ENCODE measurements around the gene TRUB2.

TRUB2 gene

GRCh38 chr9:128344931-128345605 lies 22.8 kb upstream of the TRUB2 start:
- Histone ChIP-seq H3K4me3 (ENCODE audit: insufficient read depth in 1 of 2, low read depth in 1 of 2, low read length in 2 of 2) (no peak overlapping the region), H2AFZ (ENCODE audit: low read depth, low read length) (no peak overlapping the region), H3K27me3 (ENCODE audit: control insufficient read depth in 1 of 2, insufficient read depth in 1 of 2, low read length in 2 of 2) (no peaks in the 10 kb centered on the region), H4K8ac (ENCODE audit: low read length) (no peak overlapping the region), H3K79me1 (replicated peaks; ENCODE audit: low read length, poor library complexity, severe bottlenecking) (peaks cover 23% of the 10 kb centered on the region), H2BK15ac (ENCODE audit: low read depth, poor library complexity, severe bottlenecking) (no peak overlapping the region), H2BK5ac (ENCODE audit: low read depth, low read length, poor library complexity, severe bottlenecking) (no peak overlapping the region), H2AK5ac (ENCODE audit: low read length, severe bottlenecking) (no peak overlapping the region), H2BK120ac (ENCODE audit: low read depth, low read length) (no peak overlapping the region), H3K23ac (ENCODE audit: low read length in 2 of 2) (no peak overlapping the region), H4K91ac (ENCODE audit: low read length) (no peak overlapping the region), H3K36me3 (ENCODE audit: control insufficient read depth in 1 of 2, insufficient read depth in 2 of 2, low read depth in 1 of 2, low read length in 2 of 2) (peaks cover 64 to 70% of the 10 kb centered on the region in 2 experiments), H3K27ac (ENCODE audit: low read length, poor library complexity, severe bottlenecking) (no peak overlapping the region), H3K9ac (ENCODE audit: low read length) (no peak overlapping the region), H3K4me2 (ENCODE audit: low read length, poor library complexity, severe bottlenecking) (no peak overlapping the region), H3K9me3 (ENCODE audit: control insufficient read depth, low read length) (no peaks in the 10 kb centered on the region), H2BK12ac (ENCODE audit: low read length in 2 of 2) (no peak overlapping the region), H3K4ac (ENCODE audit: low read depth in 1 of 2, low read length in 2 of 2) (no peak overlapping the region), H3K18ac (ENCODE audit: low read depth in 1 of 2, low read length in 2 of 2) (no peak overlapping the region), H3K14ac (ENCODE audit: low read length in 2 of 2) (no peak overlapping the region), H3K4me1 (ENCODE audit: control insufficient read depth, insufficient read depth, low read depth, low read length) (peaks cover 6% of the 10 kb centered on the region)
- DNase-seq = no peak
- WGBS = 96% methylated on average over 25 of the region's 28 CpGs

GRCh38 chr9:128343855-128344254 lies 21.6 kb upstream of the TRUB2 start:
- no peak overlapping the region for H2BK15ac ChIP-seq (ENCODE audit: low read depth, poor library complexity, severe bottlenecking)
- no peak overlapping the region for H3K4ac ChIP-seq (ENCODE audit: low read depth in 1 of 2, low read length in 2 of 2)
- no peak overlapping the region for H3K4me2 ChIP-seq (ENCODE audit: low read length, poor library complexity, severe bottlenecking)
- no peak overlapping the region for H3K27ac ChIP-seq (ENCODE audit: low read length, poor library complexity, severe bottlenecking)
- H3K4me3 ChIP-seq (ENCODE audit: insufficient read depth in 1 of 2, low read depth in 1 of 2, low read length in 2 of 2) = no peak overlapping the region
- no peaks in the 10 kb centered on the region for H3K9me3 ChIP-seq (ENCODE audit: control insufficient read depth, low read length)
- no peaks in the 10 kb centered on the region for H3K27me3 ChIP-seq (ENCODE audit: control insufficient read depth in 1 of 2, insufficient read depth in 1 of 2, low read length in 2 of 2)
- H3K18ac ChIP-seq (ENCODE audit: low read depth in 1 of 2, low read length in 2 of 2) = no peak overlapping the region
- WGBS = 97% methylated on average over 4 of the region's 4 CpGs
- peaks cover 23% of the 10 kb centered on the region for H3K79me1 ChIP-seq (replicated peaks; ENCODE audit: low read length, poor library complexity, severe bottlenecking)
- no peak overlapping the region for H3K14ac ChIP-seq (ENCODE audit: low read length in 2 of 2)
- H2AFZ ChIP-seq (ENCODE audit: low read depth, low read length) = no peak overlapping the region
- DNase-seq = no peak
- H2BK5ac ChIP-seq (ENCODE audit: low read depth, low read length, poor library complexity, severe bottlenecking) = no peak overlapping the region
- no peak overlapping the region for H2AK5ac ChIP-seq (ENCODE audit: low read length, severe bottlenecking)
- no peak overlapping the region for H2BK12ac ChIP-seq (ENCODE audit: low read length in 2 of 2)
- H4K8ac ChIP-seq (ENCODE audit: low read length) = no peak overlapping the region
- no peak overlapping the region for H4K91ac ChIP-seq (ENCODE audit: low read length)
- H3K23ac ChIP-seq (ENCODE audit: low read length in 2 of 2) = no peak overlapping the region
- peaks cover 52 to 59% of the 10 kb centered on the region in 2 experiments for H3K36me3 ChIP-seq (ENCODE audit: control insufficient read depth in 1 of 2, insufficient read depth in 2 of 2, low read depth in 1 of 2, low read length in 2 of 2)
- H3K9ac ChIP-seq (ENCODE audit: low read length) = no peak overlapping the region
- H2BK120ac ChIP-seq (ENCODE audit: low read depth, low read length) = no peak overlapping the region
- peaks cover 6% of the 10 kb centered on the region for H3K4me1 ChIP-seq (ENCODE audit: control insufficient read depth, insufficient read depth, low read depth, low read length)

GRCh38 chr9:128342971-128343680 lies 20.9 kb upstream of the TRUB2 start:
- H4K91ac ChIP-seq (ENCODE audit: low read length) = no peak overlapping the region
- H2BK12ac ChIP-seq (ENCODE audit: low read length in 2 of 2) = no peak overlapping the region
- H2BK5ac ChIP-seq (ENCODE audit: low read depth, low read length, poor library complexity, severe bottlenecking) = no peak overlapping the region
- H3K27me3 ChIP-seq (ENCODE audit: control insufficient read depth in 1 of 2, insufficient read depth in 1 of 2, low read length in 2 of 2) = no peaks in the 10 kb centered on the region
- DNase-seq = no peak
- no peak overlapping the region for H3K14ac ChIP-seq (ENCODE audit: low read length in 2 of 2)
- H2BK120ac ChIP-seq (ENCODE audit: low read depth, low read length) = no peak overlapping the region
- 98% methylated on average over 8 of the region's 8 CpGs for WGBS
- H3K79me1 ChIP-seq (replicated peaks; ENCODE audit: low read length, poor library complexity, severe bottlenecking) = peaks cover 23% of the 10 kb centered on the region
- H3K9me3 ChIP-seq (ENCODE audit: control insufficient read depth, low read length) = no peaks in the 10 kb centered on the region
- peaks cover 45 to 52% of the 10 kb centered on the region in 2 experiments for H3K36me3 ChIP-seq (ENCODE audit: control insufficient read depth in 1 of 2, insufficient read depth in 2 of 2, low read depth in 1 of 2, low read length in 2 of 2)
- no peak overlapping the region for H2BK15ac ChIP-seq (ENCODE audit: low read depth, poor library complexity, severe bottlenecking)
- peaks cover 6% of the 10 kb centered on the region for H3K4me1 ChIP-seq (ENCODE audit: control insufficient read depth, insufficient read depth, low read depth, low read length)
- no peak overlapping the region for H3K4ac ChIP-seq (ENCODE audit: low read depth in 1 of 2, low read length in 2 of 2)
- no peak overlapping the region for H3K4me2 ChIP-seq (ENCODE audit: low read length, poor library complexity, severe bottlenecking)
- H2AK5ac ChIP-seq (ENCODE audit: low read length, severe bottlenecking) = no peak overlapping the region
- H3K9ac ChIP-seq (ENCODE audit: low read length) = no peak overlapping the region
- H3K23ac ChIP-seq (ENCODE audit: low read length in 2 of 2) = no peak overlapping the region
- no peak overlapping the region for H3K27ac ChIP-seq (ENCODE audit: low read length, poor library complexity, severe bottlenecking)
- no peak overlapping the region for H2AFZ ChIP-seq (ENCODE audit: low read depth, low read length)
- no peak overlapping the region for H3K18ac ChIP-seq (ENCODE audit: low read depth in 1 of 2, low read length in 2 of 2)
- no peak overlapping the region for H4K8ac ChIP-seq (ENCODE audit: low read length)
- no peak overlapping the region for H3K4me3 ChIP-seq (ENCODE audit: insufficient read depth in 1 of 2, low read depth in 1 of 2, low read length in 2 of 2)

GRCh38 chr9:128341435-128341849 lies 19.2 kb upstream of the TRUB2 start:
- Histone ChIP-seq H3K18ac (ENCODE audit: low read depth in 1 of 2, low read length in 2 of 2) (no peak overlapping the region), H3K9me3 (ENCODE audit: control insufficient read depth, low read length) (no peaks in the 10 kb centered on the region), H3K4me1 (ENCODE audit: control insufficient read depth, insufficient read depth, low read depth, low read length) (peaks cover 6% of the 10 kb centered on the region), H3K9ac (ENCODE audit: low read length) (peak overlapping the region; percentile 88), H3K27me3 (ENCODE audit: control insufficient read depth in 1 of 2, insufficient read depth in 1 of 2, low read length in 2 of 2) (no peaks in the 10 kb centered on the region), H2BK120ac (ENCODE audit: low read depth, low read length) (no peak overlapping the region), H4K8ac (ENCODE audit: low read length) (no peak overlapping the region), H3K4me3 (ENCODE audit: insufficient read depth in 1 of 2, low read depth in 1 of 2, low read length in 2 of 2) (peak overlapping the region in 1 of 2 experiments; percentile 89), H3K27ac (ENCODE audit: low read length, poor library complexity, severe bottlenecking) (no peak overlapping the region), H3K4ac (ENCODE audit: low read depth in 1 of 2, low read length in 2 of 2) (no peak overlapping the region), H3K36me3 (ENCODE audit: control insufficient read depth in 1 of 2, insufficient read depth in 2 of 2, low read depth in 1 of 2, low read length in 2 of 2) (peaks cover 33 to 38% of the 10 kb centered on the region in 2 experiments), H2AK5ac (ENCODE audit: low read length, severe bottlenecking) (no peak overlapping the region), H2AFZ (ENCODE audit: low read depth, low read length) (no peak overlapping the region), H3K14ac (ENCODE audit: low read length in 2 of 2) (no peak overlapping the region), H3K4me2 (ENCODE audit: low read length, poor library complexity, severe bottlenecking) (peak overlapping the region; percentile 94), H2BK15ac (ENCODE audit: low read depth, poor library complexity, severe bottlenecking) (no peak overlapping the region), H3K23ac (ENCODE audit: low read length in 2 of 2) (no peak overlapping the region), H4K91ac (ENCODE audit: low read length) (no peak overlapping the region), H3K79me1 (replicated peaks; ENCODE audit: low read length, poor library complexity, severe bottlenecking) (peaks cover 20% of the 10 kb centered on the region), H2BK12ac (ENCODE audit: low read length in 2 of 2) (no peak overlapping the region), H2BK5ac (ENCODE audit: low read depth, low read length, poor library complexity, severe bottlenecking) (no peak overlapping the region)
- DNase-seq = peak; percentile 78
- WGBS = 32% methylated on average over 11 of the region's 13 CpGs

Measured in mesenchymal stem cell (in vitro differentiated cells and primary cell).